ENCODE data around the gene HIF1A. TPM values are rescaled to one million over a fixed set of nuclear protein-coding genes. Genes with fewer than 3 reads are reported as not detected.

The HIF1A gene
- total and polyA plus RNA-seq, 2 of the 8 experiments (the other 6 are each of a cell fraction or from before 2014, with no cell fraction given): 54.8 to 175 TPM

GRCh38 chr14:61690039-61690438 lies 5.3 kb upstream of the HIF1A start:
- 57% methylated on average over 3 of the region's 3 CpGs; no CpG with 5 or more reads in 1 of the 2 experiments for WGBS, 2 experiments (ENCODE audit: extremely low coverage in 1 of 2, insufficient coverage in 1 of 2, insufficient read length in 1 of 2, insufficient replicate concordance in 2 of 2, low coverage in 1 of 2, low lambda C conversion rate in 2 of 2, missing lambda C conversion rate in 1 of 2)
- no peak overlapping the region for H3K4me3 ChIP-seq (ENCODE audit: extremely low read depth in 1 of 4, insufficient read depth in 2 of 4, low read depth in 3 of 4, low read length in 4 of 4)
- no peak overlapping the region for H2BK15ac ChIP-seq (ENCODE audit: low read length)
- DNase-seq (ENCODE audit: low read depth in 1 of 2, low spot score in 2 of 2): no peak
- no peak overlapping the region for H3K56ac ChIP-seq (replicated peaks; ENCODE audit: insufficient read length, low read depth, low read length)
- H3K9me3 ChIP-seq (ENCODE audit: insufficient read depth in 2 of 2, low read depth in 1 of 2, low read length in 1 of 2): no peaks in the 10 kb centered on the region
- no peaks in the 10 kb centered on the region for H3K36me3 ChIP-seq (ENCODE audit: control insufficient read depth in 2 of 4, insufficient read depth in 4 of 4, low read length in 3 of 4)
- TF ChIP-seq PHF8 (conservative IDR thresholded peaks at IDR 0.05; ENCODE audit: low read depth, low read length) (no peak), KDM1A (IDR thresholded peaks at IDR 0.05; ENCODE audit: borderline replicate concordance, low read length) (no peak), BCL11A (IDR thresholded peaks at IDR 0.05; ENCODE audit: low read depth in 2 of 2, low read length in 2 of 2) (no peak), SP4 (IDR thresholded peaks at IDR 0.05; ENCODE audit: low read length) (no peak), SAP30 (IDR thresholded peaks at IDR 0.05; ENCODE audit: insufficient read depth, insufficient replicate concordance, low read length) (no peak), GABPA (IDR thresholded peaks at IDR 0.05; ENCODE audit: borderline replicate concordance, insufficient read depth, low read length) (no peak)
- TF ChIP-seq, protein P1, sequence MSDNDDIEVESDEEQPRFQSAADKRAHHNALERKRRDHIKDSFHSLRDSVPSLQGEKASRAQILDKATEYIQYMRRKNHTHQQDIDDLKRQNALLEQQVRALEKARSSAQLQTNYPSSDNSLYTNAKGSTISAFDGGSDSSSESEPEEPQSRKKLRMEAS (IDR thresholded peaks at IDR 0.05): no peak
- H4K91ac ChIP-seq (replicated peaks; ENCODE audit: insufficient read length, low read length): no peak overlapping the region
- no peak overlapping the region for H3K4me2 ChIP-seq (ENCODE audit: insufficient read depth in 1 of 2, low read depth in 2 of 2, low read length in 2 of 2)
- no peak overlapping the region for H3K4ac ChIP-seq (replicated peaks; ENCODE audit: insufficient read length, low read depth, low read length)
- H3K9ac ChIP-seq (replicated peaks in 1 of 4; ENCODE audit: extremely low read depth in 1 of 4, low read depth in 3 of 4, low read length in 3 of 4): no peak overlapping the region
- H2AK5ac ChIP-seq (ENCODE audit: low read depth, low read length): no peak overlapping the region
- H2BK5ac ChIP-seq (ENCODE audit: low read depth, low read length): no peak overlapping the region
- H4K8ac ChIP-seq (ENCODE audit: extremely low read depth, insufficient read depth, low read length): no peak overlapping the region; the same call in 1 of the 2 replicates
- ChIA-PET POLR2A (ENCODE audit: partially characterized antibody) (interaction anchor here (0.6 kb wide), 1 partner anchor 189 kb away, joined by 3 read pairs; no protein-coding TSS in a partner anchor), CTCF (ENCODE audit: partially characterized antibody) (interaction anchor here (0.6 to 1.7 kb wide), 4 partner anchors 10 to 215 kb away, joined by 3 to 7 read pairs (median 4); no protein-coding TSS in a partner anchor)
- no peak overlapping the region for H2BK20ac ChIP-seq (ENCODE audit: low read length)
- H2AFZ ChIP-seq (ENCODE audit: low read length): no peak overlapping the region
- no peaks in the 10 kb centered on the region for H3K27me3 ChIP-seq (replicated peaks in 1 of 4; ENCODE audit: control insufficient read depth in 3 of 4, extremely low read depth in 1 of 4, insufficient read depth in 3 of 4, low read length in 3 of 4)
- H2BK12ac ChIP-seq (ENCODE audit: low read depth, low read length): no peak overlapping the region
- H3K14ac ChIP-seq (ENCODE audit: insufficient read length): no peak overlapping the region
- H3K79me2 ChIP-seq (ENCODE audit: control insufficient read depth in 1 of 2, insufficient read depth in 2 of 2, low read length in 2 of 2): no peaks in the 10 kb centered on the region; a peak in 1 of 4 replicates
- H3K4me1 ChIP-seq (replicated peaks in 1 of 4; ENCODE audit: control insufficient read depth in 3 of 4, insufficient read depth in 4 of 4, low read length in 3 of 4): peaks cover 0 to 6% (median 0%) of the 10 kb centered on the region in 4 experiments; a peak in 3 of 7 replicates
- no peak overlapping the region for H2BK120ac ChIP-seq (replicated peaks; ENCODE audit: low read depth, low read length)
- no peak overlapping the region for H3K18ac ChIP-seq (ENCODE audit: extremely low read depth, low read length)
- H3K79me1 ChIP-seq (ENCODE audit: low read depth, low read length): no peaks in the 10 kb centered on the region
- H3K23me2 ChIP-seq (ENCODE audit: low read depth, low read length): peaks cover 3% of the 10 kb centered on the region
- H3K23ac ChIP-seq (ENCODE audit: insufficient read length): no peak overlapping the region
- H4K5ac ChIP-seq (ENCODE audit: insufficient read length, low read depth, low read length): no peak overlapping the region
- no peaks in the 10 kb centered on the region for H4K20me1 ChIP-seq (replicated peaks in 1 of 2; ENCODE audit: control insufficient read depth in 1 of 2, insufficient read depth in 2 of 2, low read length in 2 of 2)
- no peak for FAIRE-seq
- no peak overlapping the region for H3K27ac ChIP-seq (ENCODE audit: low read depth, low read length)
